ENCODE measurements around the gene ADAMTS12.

- TF ChIP-seq CTCF (IDR thresholded peaks at IDR 0.05) (no peak), REST (IDR thresholded peaks at IDR 0.05; ENCODE audit: insufficient read depth in 1 of 2, low read depth in 2 of 2, low read length in 1 of 2) (no peak)
Measured at GRCh38 chr5:33774341-33774740, 117.4 kb downstream of the ADAMTS12 start.
